ENCODE measurements around the gene EIF4G2. TPM values are rescaled to one million over a fixed set of nuclear protein-coding genes. Genes with fewer than 3 reads are reported as not detected.
"Not testable (repeated sequence)": the region's sequence is repeated elsewhere in the genome, so short reads cannot be mapped to it uniquely, and the experiment has no call there.

EIF4G2 gene
- total RNA-seq, 1 donor from 2014 or later: 1,052 TPM

- H3K9me3 Mint-ChIP-seq: no peaks in the 10 kb centered on the region
- H3K4me1 ChIP-seq: no peaks in the 10 kb centered on the region
- H3K79me2 ChIP-seq (ENCODE audit: low read depth): no peaks in the 10 kb centered on the region
- no peak overlapping the region for H2AFZ ChIP-seq (replicated peaks)
- H4K20me1 ChIP-seq (ENCODE audit: low read depth): no peaks in the 10 kb centered on the region
- no peak overlapping the region for H3K4me2 ChIP-seq
- H3K27me3 Mint-ChIP-seq (ENCODE audit: insufficient read depth, low read depth): no peaks in the 10 kb centered on the region
- no peak for DNase-seq (ENCODE audit: low spot score)
- no peak overlapping the region for H3K4me3 ChIP-seq
- no peaks in the 10 kb centered on the region for H3K36me3 ChIP-seq
- no peak overlapping the region for H3K27ac ChIP-seq
- no peaks in the 10 kb centered on the region for H3K9me3 ChIP-seq (ENCODE audit: low read depth)
- H3K4me3 Mint-ChIP-seq: no peak overlapping the region
- TF ChIP-seq EZH2 (IDR thresholded peaks at IDR 0.05): no peak
- no peak for TF ChIP-seq CTCF (IDR thresholded peaks at IDR 0.05)
- no peak for TF ChIP-seq EZH2phosphoT487 (IDR thresholded peaks at IDR 0.05)
- no peaks in the 10 kb centered on the region for H3K27me3 ChIP-seq
- no peaks in the 10 kb centered on the region for H3F3A ChIP-seq (ENCODE audit: low read depth)
- peaks cover 6% of the 10 kb centered on the region for H3K36me3 Mint-ChIP-seq
- no peak overlapping the region for H3K9ac ChIP-seq
- H3K27ac Mint-ChIP-seq: no peak overlapping the region
- H3K4me1 Mint-ChIP-seq: no peaks in the 10 kb centered on the region
These were observed 14.4 kb upstream of the EIF4G2 start for GRCh38 chr11:10823152-10823579.

DNA sequence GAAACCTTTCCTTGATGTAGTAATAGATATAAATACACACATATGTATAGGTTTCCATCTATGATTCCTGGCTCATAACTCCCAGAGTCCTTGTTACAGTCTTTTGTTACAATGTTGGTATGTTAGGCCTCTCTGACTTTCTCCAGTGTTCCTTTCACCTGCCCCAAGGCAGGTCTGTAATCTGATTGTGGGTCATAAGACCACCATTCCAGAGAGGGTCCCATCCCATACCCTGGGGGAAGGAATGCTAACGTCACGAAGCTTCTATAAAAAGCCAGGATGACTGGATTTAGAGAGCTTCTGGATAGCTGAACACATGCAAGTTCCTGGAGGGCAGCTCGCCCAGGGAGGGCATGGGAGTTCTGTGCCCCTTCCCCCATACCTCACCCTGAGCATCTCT, 13.8 kb upstream of the EIF4G2 start:
- not testable (repeated sequence) for H4K20me1 ChIP-seq (ENCODE audit: low read depth); H3K36me3 Mint-ChIP-seq; H3K9me3 ChIP-seq (ENCODE audit: low read depth); H3K36me3 ChIP-seq; H3K4me3 Mint-ChIP-seq; H3K27me3 ChIP-seq; H3K4me1 ChIP-seq; H3K4me1 Mint-ChIP-seq; H3K4me2 ChIP-seq; H3K27me3 Mint-ChIP-seq (ENCODE audit: insufficient read depth, low read depth); H3F3A ChIP-seq (ENCODE audit: low read depth); H3K9me3 Mint-ChIP-seq; H3K4me3 ChIP-seq; H2AFZ ChIP-seq (replicated peaks); H3K27ac ChIP-seq; H3K9ac ChIP-seq; H3K79me2 ChIP-seq (ENCODE audit: low read depth); H3K27ac Mint-ChIP-seq; DNase-seq (ENCODE audit: low spot score)

DNA sequence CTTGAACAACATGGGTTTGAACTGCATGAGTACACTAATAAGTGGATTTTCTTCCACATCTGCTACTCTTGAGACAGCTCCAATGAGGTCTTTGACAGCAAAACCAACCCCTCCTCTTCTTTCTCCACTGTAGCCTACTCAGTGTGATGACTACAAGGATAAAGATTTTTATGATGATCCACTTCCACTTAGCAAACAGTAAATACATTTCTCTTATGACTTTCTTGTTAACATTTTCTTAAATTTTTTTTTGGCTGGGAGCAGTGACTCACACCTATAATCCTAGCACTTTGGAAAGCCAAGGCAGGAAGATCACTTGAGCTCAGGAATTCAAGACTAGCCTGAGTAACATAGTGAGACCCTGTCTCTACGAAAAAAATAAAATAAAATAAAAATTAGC, 9.9 kb upstream of the EIF4G2 start:
- Histone ChIP-seq H3K27ac (no peak overlapping the region), H3K4me2 (no peak overlapping the region), H3F3A (ENCODE audit: low read depth) (no peaks in the 10 kb centered on the region), H3K4me3 (no peak overlapping the region), H4K20me1 (ENCODE audit: low read depth) (no peaks in the 10 kb centered on the region), H3K79me2 (ENCODE audit: low read depth) (no peaks in the 10 kb centered on the region), H3K9ac (no peak overlapping the region), H3K4me1 (no peaks in the 10 kb centered on the region), H3K36me3 (no peaks in the 10 kb centered on the region), H2AFZ (replicated peaks) (no peak overlapping the region), H3K9me3 (ENCODE audit: low read depth) (no peaks in the 10 kb centered on the region), H3K27me3 (no peaks in the 10 kb centered on the region)
- no peaks in the 10 kb centered on the region for H3K4me1 Mint-ChIP-seq
- H3K36me3 Mint-ChIP-seq: peaks cover 4% of the 10 kb centered on the region
- no peak for TF ChIP-seq EZH2phosphoT487 (IDR thresholded peaks at IDR 0.05)
- TF ChIP-seq CTCF (IDR thresholded peaks at IDR 0.05): no peak
- TF ChIP-seq EZH2 (IDR thresholded peaks at IDR 0.05): no peak
- H3K27me3 Mint-ChIP-seq (ENCODE audit: insufficient read depth, low read depth): no peaks in the 10 kb centered on the region
- no peak overlapping the region for H3K4me3 Mint-ChIP-seq
- no peak overlapping the region for H3K27ac Mint-ChIP-seq
- DNase-seq (ENCODE audit: low spot score): no peak
- H3K9me3 Mint-ChIP-seq: no peaks in the 10 kb centered on the region

DNA sequence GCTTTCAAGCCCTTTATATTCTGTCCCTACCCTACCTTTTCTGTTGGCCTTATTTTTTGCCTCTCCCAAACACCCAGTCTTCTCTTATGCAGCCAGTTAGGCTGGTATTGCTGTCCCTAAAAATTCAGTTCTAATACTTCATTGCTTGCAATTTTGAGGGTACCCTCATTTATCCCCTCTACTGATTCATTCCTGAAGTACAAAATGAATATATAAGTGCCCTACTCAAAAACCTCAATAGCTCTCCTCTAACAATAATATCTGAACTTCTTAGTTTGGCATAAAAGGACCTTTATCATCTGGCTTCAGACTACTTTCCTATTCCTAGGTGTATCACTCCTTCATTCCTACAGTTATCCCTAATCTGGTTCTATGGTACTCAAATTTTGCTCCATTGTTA, 5.2 kb upstream of the EIF4G2 start:
- Histone ChIP-seq H3K79me2 (ENCODE audit: low read depth) (peaks cover 13% of the 10 kb centered on the region), H3K27ac (no peak overlapping the region), H3F3A (ENCODE audit: low read depth) (peaks cover 14% of the 10 kb centered on the region), H3K4me3 (no peak overlapping the region), H4K20me1 (ENCODE audit: low read depth) (no peaks in the 10 kb centered on the region), H3K36me3 (no peaks in the 10 kb centered on the region), H2AFZ (replicated peaks) (no peak overlapping the region), H3K9me3 (ENCODE audit: low read depth) (no peaks in the 10 kb centered on the region), H3K27me3 (no peaks in the 10 kb centered on the region), H3K4me2 (no peak overlapping the region), H3K9ac (no peak overlapping the region), H3K4me1 (peaks cover 6% of the 10 kb centered on the region)
- H3K27me3 Mint-ChIP-seq (ENCODE audit: insufficient read depth, low read depth): no peaks in the 10 kb centered on the region
- DNase-seq (ENCODE audit: low spot score): no peak
- H3K27ac Mint-ChIP-seq: no peak overlapping the region
- no peak for TF ChIP-seq EZH2 (IDR thresholded peaks at IDR 0.05)
- TF ChIP-seq EZH2phosphoT487 (IDR thresholded peaks at IDR 0.05): no peak
- TF ChIP-seq CTCF (IDR thresholded peaks at IDR 0.05): no peak
- no peak overlapping the region for H3K4me3 Mint-ChIP-seq
- H3K4me1 Mint-ChIP-seq: peaks cover 7% of the 10 kb centered on the region
- H3K9me3 Mint-ChIP-seq: no peaks in the 10 kb centered on the region
- H3K36me3 Mint-ChIP-seq: no peaks in the 10 kb centered on the region

Data from neural progenitor cell (in vitro differentiated cells).